MM.1S (cell line): ENCODE results near the gene ACSL5.

Experiments used
- DNase-seq: peaks from one replicate; pipeline ENCODE4 v3.0.0-alpha.2; 2015
- H2AFZ ChIP-seq: fragments of 300-600 bp; sonication (generic); 2 replicates; pipeline ENCODE4 v1.6.0; 2016; ENCODE audit warnings: antibody characterized with exemption, low read length
- H3F3A ChIP-seq: fragments of 300-600 bp; sonication (generic); 2 replicates; pipeline ENCODE4 v1.6.1; 2016; ENCODE audit warnings: mild to moderate bottlenecking, antibody characterized with exemption, low read length, moderate library complexity, mixed read lengths; ENCODE audit not compliant: insufficient read depth
- H3K27ac ChIP-seq: fragments of 300-600 bp; sonication (generic); 2 replicates; pipeline ENCODE4 v1.5.1; 2016; ENCODE audit warnings: mild to moderate bottlenecking, low read length
- H3K27me3 ChIP-seq: fragments of 300-600 bp; sonication (generic); replicated peaks from 2 replicates; pipeline ENCODE4 v1.6.0; 2016; ENCODE audit warnings: low read length; ENCODE audit not compliant: insufficient read depth
- H3K36me3 ChIP-seq: fragments of 300-600 bp; sonication (generic); replicated peaks from 2 replicates; pipeline ENCODE4 v1.6.1; 2016; ENCODE audit warnings: mild to moderate bottlenecking, low read length, mixed read lengths; ENCODE audit not compliant: insufficient read depth
- H3K4me1 ChIP-seq: fragments of 300-600 bp; sonication (generic); 2 replicates; pipeline ENCODE4 v1.6.1; 2016; ENCODE audit warnings: low read length, mixed read lengths
- H3K4me2 ChIP-seq: fragments of 300-600 bp; sonication (generic); 2 replicates; pipeline ENCODE4 v1.6.0; 2016; ENCODE audit warnings: low read depth, low read length
- H3K4me3 ChIP-seq: fragments of 300-600 bp; sonication (generic); 2 replicates; pipeline ENCODE4 v1.5.1; 2016; ENCODE audit warnings: low read length, mixed read lengths
- H3K79me2 ChIP-seq: fragments of 300-600 bp; sonication (generic); 2 replicates; pipeline ENCODE4 v1.6.1; 2016; ENCODE audit warnings: mixed run types, low read length, mixed read lengths
- H3K9ac ChIP-seq: fragments of 300-600 bp; sonication (generic); 2 replicates; pipeline ENCODE4 v1.6.1; 2016; ENCODE audit warnings: low read length, mixed read lengths
- H3K9me2 ChIP-seq: fragments of 300-600 bp; sonication (generic); replicated peaks from 2 replicates; pipeline ENCODE4 v1.6.1; 2016; ENCODE audit warnings: mild to moderate bottlenecking, low read length, mixed read lengths; ENCODE audit not compliant: insufficient read depth
- H3K9me3 ChIP-seq: fragments of 300-600 bp; sonication (generic); replicated peaks from 2 replicates; pipeline ENCODE4 v1.6.1; 2016; ENCODE audit warnings: mild to moderate bottlenecking, low read length, mixed read lengths; ENCODE audit not compliant: insufficient read depth
- H4K20me1 ChIP-seq: fragments of 300-600 bp; sonication (generic); 2 replicates; pipeline ENCODE4 v1.6.1; 2016; ENCODE audit warnings: mild to moderate bottlenecking, low read length, moderate library complexity, mixed read lengths; ENCODE audit not compliant: insufficient read depth
- EZH2 ChIP-seq: fragments of 300-600 bp; sonication (generic); optimal IDR thresholded peaks from 2 replicates; pipeline ENCODE3; 2017; ENCODE audit warnings: low read depth, mild to moderate bottlenecking, antibody characterized with exemption, low read length, mixed read lengths
- EZH2phosphoT487 ChIP-seq: fragments of 300-600 bp; sonication (generic); IDR thresholded peaks from 2 replicates; pipeline ENCODE4 v1.6.1; 2018; ENCODE audit warnings: antibody characterized with exemption, low read length
- TF ChIP-seq, protein P1 (sequence below): fragments of 300-600 bp; sonication (generic); IDR thresholded peaks from 2 replicates; pipeline ENCODE4 v1.5.1; 2016; ENCODE audit warnings: antibody characterized with exemption, low read length, mixed read lengths

The ACSL5 gene

DNA sequence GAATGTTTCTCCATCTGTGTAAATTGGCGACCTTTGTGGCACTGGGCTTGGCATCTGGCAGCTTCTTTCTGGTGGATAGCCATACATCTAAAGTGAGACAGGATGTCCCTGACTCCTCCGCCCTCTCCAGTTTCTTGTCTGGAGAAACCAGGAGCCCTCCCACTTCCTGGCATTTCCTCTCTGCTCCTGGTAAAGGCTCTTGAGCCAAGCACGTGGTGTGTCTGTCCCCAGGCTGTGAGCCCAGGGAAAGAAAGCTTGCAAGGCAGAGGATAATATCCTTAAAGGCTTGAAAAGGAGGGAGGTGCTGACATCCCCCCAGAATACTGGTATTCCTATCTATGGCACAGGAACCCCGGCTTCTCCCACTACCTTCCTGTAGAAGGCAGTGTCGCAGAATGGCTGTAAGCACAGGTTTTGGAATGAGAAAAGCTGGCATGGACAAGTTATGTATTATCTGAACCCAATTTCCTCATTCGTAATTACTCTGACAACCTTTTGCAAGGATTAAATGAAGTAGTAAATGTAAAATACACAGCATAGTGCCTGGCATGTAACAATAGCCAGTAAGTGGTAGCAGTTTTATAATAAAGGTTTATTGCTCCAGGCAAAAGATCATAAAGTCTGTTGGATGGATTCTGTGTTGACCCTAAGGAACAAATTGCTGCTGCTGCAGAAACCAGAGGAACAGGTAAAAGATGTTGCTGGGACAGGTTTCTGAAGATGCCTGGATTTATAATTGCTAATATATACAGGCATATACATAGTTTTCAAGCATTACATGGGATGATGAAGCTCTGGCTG is 11.8 kb upstream of the ACSL5 start:
- H3K9ac ChIP-seq: no peak overlapping the region
- TF ChIP-seq EZH2: no peak
- no peak for TF ChIP-seq EZH2phosphoT487
- TF ChIP-seq, protein P1, sequence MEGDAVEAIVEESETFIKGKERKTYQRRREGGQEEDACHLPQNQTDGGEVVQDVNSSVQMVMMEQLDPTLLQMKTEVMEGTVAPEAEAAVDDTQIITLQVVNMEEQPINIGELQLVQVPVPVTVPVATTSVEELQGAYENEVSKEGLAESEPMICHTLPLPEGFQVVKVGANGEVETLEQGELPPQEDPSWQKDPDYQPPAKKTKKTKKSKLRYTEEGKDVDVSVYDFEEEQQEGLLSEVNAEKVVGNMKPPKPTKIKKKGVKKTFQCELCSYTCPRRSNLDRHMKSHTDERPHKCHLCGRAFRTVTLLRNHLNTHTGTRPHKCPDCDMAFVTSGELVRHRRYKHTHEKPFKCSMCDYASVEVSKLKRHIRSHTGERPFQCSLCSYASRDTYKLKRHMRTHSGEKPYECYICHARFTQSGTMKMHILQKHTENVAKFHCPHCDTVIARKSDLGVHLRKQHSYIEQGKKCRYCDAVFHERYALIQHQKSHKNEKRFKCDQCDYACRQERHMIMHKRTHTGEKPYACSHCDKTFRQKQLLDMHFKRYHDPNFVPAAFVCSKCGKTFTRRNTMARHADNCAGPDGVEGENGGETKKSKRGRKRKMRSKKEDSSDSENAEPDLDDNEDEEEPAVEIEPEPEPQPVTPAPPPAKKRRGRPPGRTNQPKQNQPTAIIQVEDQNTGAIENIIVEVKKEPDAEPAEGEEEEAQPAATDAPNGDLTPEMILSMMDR: no peak
- no peaks in the 10 kb centered on the region for H3F3A ChIP-seq
- no peak overlapping the region for H3K4me2 ChIP-seq
- no peak for DNase-seq
- no peak overlapping the region for H3K27ac ChIP-seq
- H4K20me1 ChIP-seq: no peaks in the 10 kb centered on the region
- H3K79me2 ChIP-seq: no peaks in the 10 kb centered on the region
- no peaks in the 10 kb centered on the region for H3K9me3 ChIP-seq
- no peaks in the 10 kb centered on the region for H3K4me1 ChIP-seq
- no peak overlapping the region for H3K4me3 ChIP-seq
- no peak overlapping the region for H2AFZ ChIP-seq
- no peaks in the 10 kb centered on the region for H3K9me2 ChIP-seq
- no peaks in the 10 kb centered on the region for H3K27me3 ChIP-seq
- H3K36me3 ChIP-seq: no peaks in the 10 kb centered on the region

DNA sequence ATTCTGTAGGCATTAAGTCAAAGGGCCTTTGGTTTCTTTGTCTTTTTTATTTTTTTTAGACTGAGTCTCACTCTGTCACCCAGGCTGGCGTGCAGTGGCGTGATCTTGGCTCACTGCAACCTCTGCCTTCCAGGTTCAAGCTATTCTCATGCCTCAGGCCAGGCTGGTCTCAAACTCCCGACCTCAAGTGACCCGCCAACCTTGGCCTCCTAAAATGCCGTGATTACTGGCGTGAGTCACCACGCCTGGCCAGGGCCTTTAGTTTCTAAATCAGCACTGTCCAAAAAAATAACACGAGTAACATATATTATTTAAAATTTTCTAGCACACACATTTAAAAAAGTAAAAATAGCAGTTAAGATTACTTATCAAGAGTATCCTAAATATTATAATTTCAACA is 11.1 kb upstream of the ACSL5 start:
- no peak for DNase-seq
- Histone ChIP-seq H3K36me3 (no peaks in the 10 kb centered on the region), H3K27me3 (no peaks in the 10 kb centered on the region), H2AFZ (no peak overlapping the region), H3K9me3 (no peaks in the 10 kb centered on the region), H3K9me2 (no peaks in the 10 kb centered on the region), H3K79me2 (no peaks in the 10 kb centered on the region), H4K20me1 (no peaks in the 10 kb centered on the region), H3K27ac (no peak overlapping the region), H3K4me1 (no peaks in the 10 kb centered on the region), H3K9ac (no peak overlapping the region), H3F3A (no peaks in the 10 kb centered on the region), H3K4me2 (no peak overlapping the region), H3K4me3 (no peak overlapping the region)
- TF ChIP-seq, protein P1: no peak
- TF ChIP-seq EZH2phosphoT487 (no peak), EZH2 (no peak)

DNA sequence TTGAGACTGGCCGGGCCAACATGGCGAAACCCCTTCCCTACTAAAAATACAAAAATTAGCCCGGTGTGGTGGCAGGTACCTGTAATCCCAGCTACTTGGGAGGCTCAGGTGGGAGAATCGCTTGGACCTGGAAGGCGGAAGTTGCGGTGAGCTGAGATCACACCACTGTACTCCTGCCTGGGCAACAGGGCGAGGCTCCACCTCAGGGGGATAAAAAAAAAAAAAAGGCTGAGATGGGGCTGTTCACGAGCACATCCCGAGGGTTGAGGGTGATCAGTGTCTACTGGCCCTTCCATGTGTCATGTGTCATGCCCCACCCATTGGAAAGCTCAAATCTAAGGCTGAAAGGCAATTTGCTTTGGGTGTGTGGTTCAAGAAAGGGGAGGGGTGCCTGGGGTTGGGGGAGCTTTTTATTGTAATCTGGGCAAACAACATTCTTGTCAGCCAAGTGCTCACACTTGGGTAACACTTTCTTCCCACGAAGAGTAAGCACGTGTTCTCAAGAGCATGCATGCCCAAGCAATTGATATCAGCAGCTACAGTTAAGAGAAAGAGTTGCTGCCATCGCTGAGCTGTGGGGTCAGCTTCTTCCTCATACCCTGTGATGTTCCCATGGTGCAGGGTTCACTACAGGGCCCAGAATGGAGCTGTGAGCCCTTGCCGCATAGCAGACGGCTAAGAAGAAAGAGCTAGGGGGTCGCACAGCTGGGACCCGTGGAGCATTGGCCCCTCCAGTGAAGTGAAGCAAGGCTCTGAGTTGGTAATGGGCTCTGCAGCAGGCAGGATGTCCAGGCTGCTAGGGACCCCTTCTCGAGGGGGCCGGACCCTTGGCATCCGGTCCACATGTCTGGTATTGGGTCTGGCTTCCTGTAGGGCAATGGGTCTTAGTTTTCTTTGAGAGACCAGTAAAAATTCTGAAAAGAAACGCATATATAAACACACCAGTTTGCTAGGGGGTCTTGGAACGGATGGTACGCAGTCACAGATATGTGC is 9.9 kb upstream of the ACSL5 start:
- H4K20me1 ChIP-seq: no peaks in the 10 kb centered on the region
- H3K27ac ChIP-seq: no peak overlapping the region
- H3K4me3 ChIP-seq: no peak overlapping the region
- no peak overlapping the region for H3K9ac ChIP-seq
- no peak overlapping the region for H3K4me2 ChIP-seq
- no peak for DNase-seq
- no peaks in the 10 kb centered on the region for H3K36me3 ChIP-seq
- no peaks in the 10 kb centered on the region for H3K79me2 ChIP-seq
- TF ChIP-seq EZH2phosphoT487: no peak
- TF ChIP-seq, protein P1: no peak
- no peak for TF ChIP-seq EZH2
- no peaks in the 10 kb centered on the region for H3F3A ChIP-seq
- no peak overlapping the region for H2AFZ ChIP-seq
- H3K9me2 ChIP-seq: no peaks in the 10 kb centered on the region
- no peaks in the 10 kb centered on the region for H3K9me3 ChIP-seq
- H3K4me1 ChIP-seq: no peaks in the 10 kb centered on the region
- no peaks in the 10 kb centered on the region for H3K27me3 ChIP-seq
